Ovary (tissue), 9 donors: ENCODE data around the gene NRXN2. TPM values are rescaled to one million over a fixed set of nuclear protein-coding genes. Genes with fewer than 3 reads are reported as not detected.

ENCODE experiments used
- DNase-seq, 5 donors: peaks; one replicate each; pipeline ENCODE4 v3.0.0-alpha.2; 2019 to 2020
- H3K27ac ChIP-seq, 2 donors: fragments of 200-600 bp; one replicate each; pipeline versions ENCODE4 v1.5.1 to v1.8.0; 2019 to 2022
- H3K27me3 ChIP-seq: fragments of 200-600 bp; one replicate; pipeline ENCODE4 v1.8.0; 2022
- H3K36me3 ChIP-seq: fragments of 200-600 bp; sonication (generic); one replicate; pipeline ENCODE4 v1.5.1; 2019
- H3K4me1 ChIP-seq: one replicate; pipeline ENCODE4 v1.8.1; 2013; ENCODE audit warnings: mild to moderate bottlenecking, moderate library complexity; ENCODE audit not compliant: insufficient read depth
- H3K4me3 ChIP-seq: fragments of 200-600 bp; sonication (generic); one replicate; pipeline ENCODE4 v1.5.1; 2017
- H3K9me3 ChIP-seq, 2 donors: fragments of 200-600 bp in 1 of 2; sonication (generic) in 1 of 2; one replicate each; pipeline versions ENCODE4 v1.5.1 to v1.8.1; 2013 to 2019; ENCODE audit warnings: mild to moderate bottlenecking in 1 of 2, moderate library complexity in 1 of 2
- CTCF ChIP-seq, 3 donors: fragments of 450-650 bp in 2 of 3; fragments of 200-600 bp in 1 of 3; IDR thresholded peaks; one replicate each; pipeline versions ENCODE4 v1.5.1 to v1.8.0; 2016 to 2022; ENCODE audit warnings: antibody characterized with exemption in 3 of 3, mild to moderate bottlenecking in 1 of 3
- EP300 ChIP-seq: sonication (generic); formaldehyde crosslinking; IDR thresholded peaks from one replicate; pipeline ENCODE4 v1.6.1; 2017; ENCODE audit warnings: antibody characterized with exemption
- POLR2A ChIP-seq: fragments of 450-650 bp; IDR thresholded peaks from one replicate; pipeline ENCODE4 v1.6.1; 2017; ENCODE audit warnings: antibody characterized with exemption, mild to moderate bottlenecking, moderate library complexity
- WGBS, 3 donors: extraction: QIAGEN DNeasy Blood & Tissue Kit in 1 of 3; methylation state at CpG; one replicate each; pipeline versions ENCODE4 v1.1.5 to v1.1.7; 2013 to 2017; 5-methylcytosine and 5-hydroxymethylcytosine counted together
- intact Hi-C, 4 donors: fragments of 100-400 bp; cut with DNase I; formaldehyde crosslinking; loops; one replicate each; pipeline versions ENCODE4 v1.11.0 to v1.15.1; 2022 to 2023
- polyA plus RNA-seq, 2 donors: library from polyadenylated mRNA; stranded (reverse); fragments of 200-250 nt in 1 of 2; fragments of 350-450 nt in 1 of 2; fragmentation: Illumina TruSeq in 1 of 2; extraction: RNeasy Lipid Tissue Mini Kit (QIAGEN cat#74804) in 1 of 2; gene quantifications; one replicate each; pipeline ENCODE4 v1.2.3, GENCODE V29; 2013 to 2014
- total RNA-seq, 7 donors: library from RNA; depleted of rRNA in 2 of 7; stranded (reverse); fragments of >200 nt in 2 of 7; fragmentation: NEBNext Ultra II Directional in 3 of 7; extraction: Animal tissue kit (Norgen Biotek cat#: 25700) in 3 of 7; gene quantifications; one replicate each; pipeline versions ENCODE4 v1.1.0 to v1.2.4, GENCODE V29; 2016 to 2023
- donor health status: DM: no; HTN: no; CAD: no; lungs with moderate emphysema.
- donor health status: DM: no; HTN: no; CAD: no.
- donor health status: Bipolar disorder and iron deficiency.
- donor health status: DM: yes; HTN: yes; CAD: no.
- donor health status: DM: no; HTN: no; CAD: no.
- donor health status: DM: yes; HTN: yes; CAD: no.

Gene NRXN2
- total and polyA plus RNA-seq, 9 donors = 6.4 to 64.1 (median 19.7) TPM

GRCh38 chr11:64650923-64651523 is 72.0 kb downstream of the NRXN2 start:
- WGBS, 3 donors = 64 to 68% (median 64%) methylated on average over 18 of the region's 18 CpGs
- Histone ChIP-seq H3K36me3 (no peaks in the 10 kb centered on the region), H3K27ac (no peak overlapping the region), H3K4me3 (no peak overlapping the region), H3K9me3 (no peaks in the 10 kb centered on the region), H3K4me1 (no peaks in the 10 kb centered on the region), H3K27me3 (no peaks in the 10 kb centered on the region)
- TF ChIP-seq EP300 (no peak), CTCF (IDR thresholded peaks at IDR 0.05) (no peak), POLR2A (no peak)
- no peak for DNase-seq
- intact Hi-C loops = loop anchor here (2.0 to 10.0 kb wide), 4 partner anchors 98 to 266 kb away; no protein-coding TSS in a partner anchor

DNA sequence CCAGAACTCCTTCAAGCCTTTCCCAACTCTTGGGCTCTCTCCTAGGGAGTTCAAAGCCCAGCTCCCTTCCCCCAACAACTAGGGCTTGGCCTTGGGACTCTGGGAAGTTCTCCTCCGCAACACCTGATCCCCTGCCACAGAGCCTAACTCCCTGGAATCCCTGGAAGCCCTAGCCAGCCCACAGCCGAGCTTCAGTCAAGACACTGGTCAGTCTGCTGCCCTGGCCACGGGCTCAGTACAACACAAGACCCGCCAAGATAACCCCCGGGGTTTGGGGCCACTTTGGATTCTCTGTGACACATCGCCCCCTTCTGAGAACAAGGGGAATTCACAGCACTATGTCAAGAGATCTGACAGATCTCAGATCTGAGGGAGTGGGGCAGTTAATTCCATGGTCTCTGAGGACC is 73.7 kb downstream of the NRXN2 start:
- TF ChIP-seq CTCF (IDR thresholded peaks at IDR 0.05) (peak in 2 of 3 donors; percentile 53 to 58), EP300 (no peak)
- WGBS, 3 donors = 11 to 12% (median 11%) methylated on average over 6 of the region's 6 CpGs

GRCh38 chr11:64648551-64648950 is 74.4 kb downstream of the NRXN2 start:
- Histone ChIP-seq H3K27me3 (no peaks in the 10 kb centered on the region), H3K27ac (no peak overlapping the region), H3K36me3 (no peaks in the 10 kb centered on the region), H3K4me1 (peaks cover 3% of the 10 kb centered on the region), H3K4me3 (no peak overlapping the region), H3K9me3 (no peaks in the 10 kb centered on the region)
- DNase-seq = no peak
- no peak for TF ChIP-seq EP300
- TF ChIP-seq CTCF (IDR thresholded peaks at IDR 0.05) = no peak
- TF ChIP-seq POLR2A = no peak
- intact Hi-C loops = loop anchor here in 1 of 4 donors (2.0 kb wide), 1 partner anchor 92 kb away; no protein-coding TSS in a partner anchor
- 89 to 95% (median 90%) methylated on average over 9 of the region's 9 CpGs for WGBS, 3 donors

More for the DNA sequence above, 73.7 kb downstream of the NRXN2 start:
- intact Hi-C loops = loop anchor here in 1 of 4 donors (2.0 kb wide), 1 partner anchor 92 kb away; no protein-coding TSS in a partner anchor
- no peak overlapping the region for H3K4me3 ChIP-seq
- no peaks in the 10 kb centered on the region for H3K27me3 ChIP-seq
- no peaks in the 10 kb centered on the region for H3K4me1 ChIP-seq
- H3K9me3 ChIP-seq = no peaks in the 10 kb centered on the region
- H3K36me3 ChIP-seq = no peaks in the 10 kb centered on the region
- peak; percentile 42 to 62 (median 48) for DNase-seq
- no peak overlapping the region for H3K27ac ChIP-seq

GRCh38 chr11:64647019-64647779 is 75.8 kb downstream of the NRXN2 start:
- no peaks in the 10 kb centered on the region for H3K9me3 ChIP-seq
- DNase-seq = no peak
- intact Hi-C loops = no loop called here
- WGBS, 3 donors = 78 to 82% (median 80%) methylated on average over 9 of the region's 9 CpGs
- no peaks in the 10 kb centered on the region for H3K36me3 ChIP-seq
- no peak for TF ChIP-seq POLR2A
- TF ChIP-seq EP300 = no peak
- no peak for TF ChIP-seq CTCF (IDR thresholded peaks at IDR 0.05)
- no peaks in the 10 kb centered on the region for H3K27me3 ChIP-seq
- H3K27ac ChIP-seq = no peak overlapping the region
- peaks cover 3% of the 10 kb centered on the region for H3K4me1 ChIP-seq
- no peak overlapping the region for H3K4me3 ChIP-seq
